GM19239 (cell line): Measurements from ENCODE around the gene PPARD.
A peak's percentile ranks its signal among the peaks of the same experiment; 100 is the strongest.
"Not testable (repeated sequence)": the region's sequence is repeated elsewhere in the genome, so short reads cannot be mapped to it uniquely, and the experiment has no call there.

Experiments
- DNase-seq: peaks from one replicate; pipeline ENCODE4 v3.0.0; 2011; ENCODE audit warnings: low spot score; ENCODE audit not compliant: insufficient read length
- FAIRE-seq: peaks from 2 replicates; lab custom pipeline; 2011; peaks lifted over from hg19 to GRCh38; lab: Jason Lieb, UNC

PPARD gene

GRCh38 chr6:35342258-35343091 lies at the start of gene PPARD:
PPARD (plus strand) TSS chr6:35342558; CDS start chr6:35411088, 68,530 bp downstream.
- FAIRE-seq (peak; percentile 90), DNase-seq (peak; percentile 100)

DNA sequence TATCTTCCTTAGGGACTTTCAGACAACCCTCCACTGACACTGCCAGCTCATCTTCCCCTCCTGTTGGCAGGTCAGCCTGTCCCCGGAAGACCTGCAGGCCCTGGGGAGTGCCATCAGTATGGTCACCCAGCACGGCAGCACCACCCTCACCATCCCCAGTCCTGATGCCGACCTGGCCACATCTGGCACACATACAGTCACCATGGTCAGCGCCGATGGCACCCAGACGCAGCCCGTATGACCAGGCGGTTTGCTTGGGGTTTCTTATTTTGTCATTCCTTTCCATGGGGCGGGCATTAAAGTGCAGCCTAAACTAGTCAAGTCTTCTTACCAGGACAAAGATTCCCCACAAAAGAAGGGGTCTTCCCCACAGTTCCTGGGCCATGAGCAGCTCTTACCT lies 48.7 kb upstream of the PPARD start:
- DNase-seq, result no peak
- FAIRE-seq, result no peak

DNA sequence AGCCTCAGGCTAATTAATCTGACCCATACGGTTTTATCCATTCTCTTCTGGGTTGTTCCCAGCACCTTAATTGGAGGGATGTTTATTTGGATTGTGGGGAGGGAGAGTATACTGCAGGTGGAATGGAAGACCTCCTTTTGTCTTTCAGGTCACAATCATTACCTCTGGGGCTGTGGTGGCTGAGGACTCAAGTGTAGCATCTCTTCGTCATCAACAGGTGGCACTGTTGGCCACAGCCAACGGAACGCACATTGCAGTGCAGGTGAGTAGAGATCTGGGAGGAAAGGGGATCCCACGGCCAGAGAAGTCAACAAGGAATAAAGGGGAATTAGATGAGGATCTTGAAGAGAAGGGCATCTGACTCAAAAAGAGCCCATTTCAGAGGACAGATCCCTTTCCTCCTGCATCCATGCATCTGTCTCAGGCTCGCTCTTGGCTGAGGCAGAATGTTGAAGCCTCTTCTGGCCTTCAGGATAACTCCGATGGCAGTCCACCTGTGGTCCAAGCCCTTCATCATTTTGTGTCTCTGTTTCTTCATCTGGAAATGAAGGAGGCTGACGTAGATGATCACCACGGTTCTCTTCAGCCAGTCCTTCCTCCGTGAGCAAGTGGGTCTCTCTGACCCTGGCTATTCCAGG lies 47.9 kb upstream of the PPARD start:
- FAIRE-seq, result peak; percentile 88
- DNase-seq, result no peak

DNA sequence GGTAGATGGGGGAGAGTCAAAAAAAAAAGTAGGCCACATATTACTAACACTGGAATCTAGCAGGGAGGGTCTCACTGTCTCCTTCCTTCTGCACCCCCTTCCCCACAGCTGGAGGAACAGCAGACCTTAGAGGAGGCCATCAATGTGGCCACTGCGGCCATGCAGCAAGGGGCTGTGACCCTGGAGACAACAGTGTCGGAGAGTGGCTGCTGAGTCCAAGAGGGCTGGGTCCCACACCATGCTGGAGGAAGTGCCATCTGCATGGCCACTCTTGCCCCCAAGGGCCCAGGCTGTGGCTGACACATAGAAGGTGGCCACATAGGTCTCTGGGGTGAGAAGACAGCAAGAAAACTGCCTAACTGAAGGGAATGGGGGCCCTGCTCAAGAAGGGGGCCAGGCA lies 47.3 kb upstream of the PPARD start:
- DNase-seq (no peak), FAIRE-seq (no peak)

DNA sequence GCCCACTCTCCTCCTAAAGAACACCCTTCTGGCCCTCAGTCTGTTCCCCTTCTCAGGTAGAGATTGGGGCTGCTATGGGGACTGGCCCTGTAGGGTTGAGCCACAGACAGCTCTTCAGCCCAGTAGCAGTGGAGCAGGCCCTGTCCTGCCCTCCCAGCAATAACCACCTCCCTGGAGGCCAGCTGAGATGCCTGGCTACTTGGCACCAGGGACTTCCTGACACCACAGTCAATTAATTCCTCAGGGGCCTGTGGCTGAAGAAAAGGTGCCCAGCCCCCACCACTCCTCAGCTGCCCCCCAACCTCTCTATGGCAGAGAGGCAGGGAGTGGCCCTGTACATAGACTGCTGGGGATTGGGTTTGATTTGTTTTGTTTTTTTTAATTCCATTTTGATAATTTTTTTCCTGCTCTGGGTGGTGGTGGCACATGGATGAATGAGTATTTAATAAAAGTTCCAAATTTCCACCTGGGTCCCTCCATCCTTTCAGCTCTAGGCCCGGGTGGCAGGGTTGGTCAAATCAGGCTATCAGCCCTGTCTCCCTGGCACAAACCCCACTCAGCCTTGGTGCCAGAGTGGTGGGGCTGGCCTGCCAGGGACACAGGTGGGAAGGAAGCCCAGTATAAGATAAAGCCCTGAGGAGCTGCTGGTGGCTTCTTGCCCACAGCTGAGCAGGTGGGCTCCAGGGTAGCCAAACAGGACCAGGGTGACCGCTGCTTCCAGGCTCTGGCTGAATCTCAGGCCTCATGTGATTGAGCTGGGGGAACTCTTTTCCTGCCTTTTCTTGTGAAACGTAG lies 46.6 kb upstream of the PPARD start:
- FAIRE-seq (no peak), DNase-seq (no peak)

DNA sequence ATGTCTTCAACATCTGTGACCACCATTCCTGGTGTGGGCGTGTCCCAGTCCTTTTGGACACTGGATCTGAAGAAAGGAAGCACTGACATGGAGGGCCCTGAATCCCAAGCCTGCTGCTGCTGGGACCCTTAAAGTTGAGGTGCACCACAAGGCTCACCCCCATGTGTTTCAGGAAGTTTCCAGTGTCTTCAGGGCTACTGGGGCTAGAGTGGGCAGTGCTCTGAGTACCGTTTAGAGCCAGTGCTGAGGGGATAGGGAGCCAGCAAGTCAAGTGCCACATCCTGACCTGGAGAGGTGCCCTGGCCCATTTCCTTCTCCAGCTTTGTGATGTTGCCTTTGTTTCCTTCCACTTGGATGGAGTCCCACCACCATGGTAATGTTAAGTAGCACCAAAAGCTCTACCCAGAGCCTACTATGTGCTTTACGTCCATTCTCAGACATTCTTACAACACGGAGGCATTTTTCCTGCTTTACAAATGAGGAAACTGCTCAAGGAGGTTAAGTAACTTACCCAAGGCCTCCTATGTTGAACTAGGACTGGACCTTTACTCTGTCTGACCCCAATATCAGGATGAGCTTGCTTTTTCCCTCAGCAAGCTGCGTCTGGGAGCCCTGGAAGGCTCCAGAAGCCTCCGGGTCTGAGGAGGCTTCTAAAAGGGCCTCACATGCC lies 45.3 kb upstream of the PPARD start:
- FAIRE-seq, result no peak
- no peak for DNase-seq

DNA sequence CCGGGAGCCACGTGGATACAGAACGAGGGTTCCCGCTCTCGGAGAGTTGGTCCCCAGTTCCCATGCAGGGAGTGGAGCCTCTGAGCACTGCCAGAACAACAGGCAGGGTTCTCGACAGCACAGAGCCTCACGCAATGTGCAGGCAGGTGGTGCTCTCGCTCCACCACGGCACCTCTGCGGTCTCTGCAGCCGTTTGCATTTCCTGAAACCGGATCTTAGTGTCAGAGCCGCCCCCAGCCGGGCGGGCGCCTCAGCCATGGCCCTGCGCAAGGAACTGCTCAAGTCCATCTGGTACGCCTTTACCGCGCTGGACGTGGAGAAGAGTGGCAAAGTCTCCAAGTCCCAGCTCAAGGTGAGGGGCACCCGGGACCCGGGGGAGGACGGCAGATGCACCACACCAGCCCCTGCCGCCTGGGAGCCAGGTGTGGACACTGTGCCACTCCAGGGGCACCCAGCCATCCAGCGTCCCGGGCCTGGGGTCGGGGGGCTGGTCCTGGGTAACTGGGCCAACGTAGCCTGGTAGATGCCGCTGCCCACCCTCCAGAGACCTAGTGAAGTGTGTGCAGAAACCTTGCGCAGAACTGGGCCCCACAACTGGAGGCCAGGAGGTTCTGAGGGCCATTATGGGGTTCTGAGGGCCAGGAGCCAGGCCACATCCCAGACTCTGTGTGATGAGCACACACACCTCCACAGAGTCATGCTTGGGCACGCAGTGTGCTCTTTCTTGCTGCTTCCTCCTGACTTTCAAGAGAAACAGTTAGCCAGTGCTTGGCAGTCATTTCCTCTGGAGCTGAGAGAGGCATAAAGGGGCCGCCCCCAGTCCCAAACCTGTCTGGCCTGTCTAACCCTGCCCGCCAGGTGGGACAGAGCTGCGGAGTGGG lies 44.5 kb upstream of the PPARD start, which contains the start of gene DEF6:
Gene DEF6 (plus strand): TSS at position 218 of the 881 bp plus-strand sequence. CDS start 39 bp downstream, at position 257.
- FAIRE-seq, result peak; percentile 94
- peak; percentile 90 for DNase-seq

DNA sequence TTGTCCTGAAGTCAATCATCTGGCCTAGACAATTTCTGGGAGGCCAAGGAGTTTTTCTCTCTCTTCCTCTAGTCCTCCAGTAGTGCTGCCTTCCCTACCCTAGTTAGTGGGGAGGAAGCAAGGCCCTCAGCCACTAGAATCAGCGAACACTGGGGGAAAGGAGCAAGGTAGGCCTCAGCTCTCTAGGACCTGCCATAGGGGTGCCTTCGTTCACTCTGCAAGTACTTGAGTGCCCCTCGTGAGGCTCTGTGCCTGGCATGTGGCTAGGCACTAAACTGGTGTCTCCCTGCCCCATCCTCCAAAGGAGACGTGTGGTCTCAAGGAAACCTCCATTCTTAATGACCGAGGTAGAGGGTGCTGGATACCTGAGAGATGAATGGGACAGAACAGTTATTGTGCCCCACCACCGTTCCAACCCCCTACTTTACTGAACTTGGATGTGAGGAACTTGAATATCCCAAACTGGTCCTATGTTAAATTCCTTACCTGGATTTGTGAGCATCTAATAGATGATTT lies 43.7 kb upstream of the PPARD start:
- DNase-seq, result no peak
- no peak for FAIRE-seq

GRCh38 chr6:35299674-35300073 lies 42.7 kb upstream of the PPARD start:
- FAIRE-seq, result peak; percentile 11
- no peak for DNase-seq

GRCh38 chr6:35300848-35301247 lies 41.5 kb upstream of the PPARD start:
- DNase-seq (no peak), FAIRE-seq (peak; percentile 14)

DNA sequence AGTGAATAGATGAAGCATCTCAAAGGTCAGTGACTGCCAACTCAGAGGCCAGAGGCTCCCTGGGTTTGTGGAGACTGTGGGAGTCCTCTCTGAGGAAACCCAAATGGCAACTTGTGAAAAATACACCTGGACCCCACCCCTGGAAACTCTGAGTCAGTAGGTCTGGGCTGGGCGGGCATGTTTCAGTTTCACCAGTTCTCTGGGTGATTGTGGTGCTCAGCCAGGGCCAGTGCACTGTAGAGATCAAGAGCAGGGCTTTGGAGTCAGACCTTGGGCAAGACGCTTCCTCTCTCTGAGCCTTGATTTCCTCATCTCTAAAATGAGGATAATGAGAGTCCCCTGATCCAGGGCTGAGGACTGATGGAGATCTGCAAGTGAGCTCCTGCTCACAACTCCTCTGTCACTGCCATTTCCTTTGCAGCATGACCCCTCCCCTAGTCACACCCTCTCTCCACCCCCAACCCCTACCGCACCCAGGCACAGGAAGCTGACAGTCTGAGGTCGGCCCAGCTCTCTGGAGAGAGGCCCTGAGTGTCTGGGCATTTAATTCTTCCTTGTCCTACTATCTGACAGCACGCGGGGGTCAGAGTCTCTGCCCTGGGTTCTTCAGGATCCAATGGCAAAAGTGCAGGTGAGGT lies 39.6 kb upstream of the PPARD start:
- FAIRE-seq (peak; percentile 96), DNase-seq (peak; percentile 77)

DNA sequence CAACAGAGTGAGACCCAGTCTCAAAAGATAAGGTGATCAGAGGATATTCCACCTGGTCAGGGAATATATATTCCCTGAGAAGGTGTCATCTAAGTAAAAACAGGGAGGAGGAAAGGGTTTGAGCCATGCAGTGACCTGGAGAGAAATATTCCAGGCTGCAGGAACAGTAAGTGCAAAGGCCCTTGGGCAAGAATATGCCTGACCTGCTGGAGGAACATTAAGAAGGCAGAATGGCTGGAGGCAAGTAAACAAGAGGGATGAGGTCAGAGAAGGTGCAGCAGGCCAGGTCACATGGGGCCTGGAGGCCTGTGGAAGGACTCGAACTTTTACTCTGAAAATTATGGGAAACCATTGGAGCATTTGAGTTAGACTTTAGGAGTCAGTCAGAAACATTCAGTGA lies 38.1 kb upstream of the PPARD start:
- DNase-seq (no peak), FAIRE-seq (no peak)

GRCh38 chr6:35305117-35305516 lies 37.2 kb upstream of the PPARD start:
- no peak for FAIRE-seq
- no peak for DNase-seq

DNA sequence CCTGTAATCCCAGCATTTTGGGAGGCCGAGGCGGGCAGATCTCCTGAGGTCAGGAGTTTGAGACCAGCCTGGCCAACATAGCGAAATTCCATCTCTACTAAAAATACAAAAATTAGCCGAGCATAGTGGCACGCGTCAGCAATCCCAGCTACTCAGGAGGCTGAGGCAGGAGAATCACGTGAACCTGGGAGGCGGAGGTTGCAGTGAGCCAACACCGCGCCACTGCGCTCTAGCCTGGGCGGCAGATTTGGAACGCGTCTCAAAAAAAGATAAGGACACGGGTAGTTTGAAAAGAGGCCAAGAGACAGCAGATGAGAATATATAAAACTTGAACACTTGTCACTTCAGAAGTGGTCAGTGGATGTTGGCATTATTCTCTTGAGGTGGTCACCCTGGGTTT lies 35.2 kb upstream of the PPARD start:
- not testable (repeated sequence) for FAIRE-seq

DNA sequence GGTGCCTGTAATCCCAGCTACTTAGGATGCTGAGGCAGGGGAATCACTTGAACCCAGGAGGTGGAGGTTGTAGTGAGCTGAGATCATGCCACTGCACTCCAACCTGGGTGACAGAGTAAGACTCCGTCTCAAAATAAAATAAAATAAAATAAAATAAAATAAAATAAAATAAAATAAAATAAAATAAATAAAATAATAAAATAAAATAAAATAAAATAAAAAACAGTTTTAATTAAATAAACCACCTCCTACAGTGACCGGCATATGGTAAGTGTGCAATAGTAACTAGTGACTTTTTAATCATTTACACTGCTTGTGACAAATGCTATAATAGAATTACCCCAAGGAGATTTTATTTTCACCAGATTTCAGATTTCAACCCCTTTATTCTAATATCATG lies 33.8 kb upstream of the PPARD start:
- FAIRE-seq, DNase-seq: not testable (repeated sequence)

More for the DNA sequence above, 35.2 kb upstream of the PPARD start:
- not testable (repeated sequence) for DNase-seq

DNA sequence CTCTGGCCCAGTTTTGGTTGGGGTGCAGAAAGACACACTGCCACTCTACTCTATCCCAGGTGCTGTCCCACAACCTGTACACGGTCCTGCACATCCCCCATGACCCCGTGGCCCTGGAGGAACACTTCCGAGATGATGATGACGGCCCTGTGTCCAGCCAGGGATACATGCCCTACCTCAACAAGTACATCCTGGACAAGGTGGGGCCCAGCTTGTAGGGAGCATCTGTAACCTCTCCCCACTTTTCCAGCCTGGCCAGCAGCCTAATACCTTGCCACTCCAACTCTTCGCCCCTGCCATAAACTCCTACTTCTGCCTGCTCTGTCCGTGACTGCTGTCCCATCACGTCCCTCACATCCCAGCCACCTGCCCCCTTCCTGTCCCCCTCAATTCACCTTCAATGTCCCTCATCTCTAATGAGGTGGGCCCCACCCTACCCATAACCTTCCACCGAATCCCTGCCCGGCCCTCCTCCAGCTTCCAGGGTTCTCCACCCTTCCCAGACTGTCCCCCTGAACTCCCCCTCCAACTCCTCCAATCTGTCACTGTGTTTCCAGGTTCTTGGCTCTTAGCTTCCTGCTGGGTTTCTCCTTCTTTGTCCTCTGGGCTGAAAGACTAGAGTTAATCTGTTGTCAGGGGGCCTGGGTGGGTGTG lies 32.6 kb upstream of the PPARD start:
- no peak for FAIRE-seq
- no peak for DNase-seq

- DNase-seq (no peak), FAIRE-seq (peak; percentile 18)
These were observed 32.0 kb upstream of the PPARD start for GRCh38 chr6:35310265-35310831.
